HG03520 (cell line): ENCODE data around the gene OR1N2.
"Not testable (repeated sequence)": the region's sequence is repeated elsewhere in the genome, so short reads cannot be mapped to it uniquely, and the experiment has no call there.

ENCODE experiments used
- ATAC-seq: cut with Tn5 transposase; IDR thresholded peaks from one replicate; pipeline ENCODE4 v1.9.1; 2021; ENCODE audit warnings: mild to moderate bottlenecking, moderate library complexity; ENCODE audit not compliant: unreplicated experiment

The OR1N2 gene, protein sequence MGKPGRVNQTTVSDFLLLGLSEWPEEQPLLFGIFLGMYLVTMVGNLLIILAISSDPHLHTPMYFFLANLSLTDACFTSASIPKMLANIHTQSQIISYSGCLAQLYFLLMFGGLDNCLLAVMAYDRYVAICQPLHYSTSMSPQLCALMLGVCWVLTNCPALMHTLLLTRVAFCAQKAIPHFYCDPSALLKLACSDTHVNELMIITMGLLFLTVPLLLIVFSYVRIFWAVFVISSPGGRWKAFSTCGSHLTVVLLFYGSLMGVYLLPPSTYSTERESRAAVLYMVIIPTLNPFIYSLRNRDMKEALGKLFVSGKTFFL

DNA sequence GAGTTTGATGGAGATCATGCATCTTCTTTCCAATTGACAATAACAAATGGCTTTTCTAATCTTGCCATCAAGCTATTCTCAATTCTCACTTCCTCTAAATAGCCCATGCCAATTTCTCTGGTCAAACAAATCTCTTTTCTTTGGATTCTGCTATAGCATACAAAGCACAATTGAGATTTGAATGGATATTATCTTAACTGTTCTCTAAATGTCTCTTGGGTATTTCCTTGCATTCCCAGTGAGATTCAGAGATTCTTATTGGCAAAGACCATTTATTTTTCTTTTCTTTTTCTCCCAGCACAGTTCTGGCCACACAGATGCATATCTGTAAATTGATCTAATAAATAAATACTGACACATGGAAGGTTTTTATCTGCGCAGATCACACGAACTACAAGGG, at the start of gene OR1N2:
Gene OR1N2 (plus strand): TSS at position 301 of the 400 bp plus-strand sequence. CDS start 100 bp downstream, outside the sequence.
- no peak for ATAC-seq

DNA sequence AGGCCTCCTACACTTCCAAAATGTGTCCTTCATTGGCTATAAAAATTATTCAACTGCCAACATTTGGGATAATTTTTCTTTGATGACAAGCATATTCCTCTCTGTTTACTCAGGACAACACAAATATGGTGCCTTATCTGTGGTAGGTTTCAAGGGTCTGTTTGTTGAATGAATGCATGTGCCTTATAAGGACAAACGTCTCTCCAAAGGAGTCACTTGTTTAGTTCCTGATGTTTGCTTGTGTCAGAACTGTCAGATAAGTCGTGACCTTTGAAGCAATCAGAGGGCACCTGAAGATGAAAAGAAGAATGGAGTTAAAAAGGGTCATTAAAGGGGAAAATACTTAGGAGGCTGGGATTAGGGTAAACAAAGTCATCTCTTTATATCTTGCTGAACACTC, 45.9 kb upstream of the OR1N2 start:
- ATAC-seq: no peak

DNA sequence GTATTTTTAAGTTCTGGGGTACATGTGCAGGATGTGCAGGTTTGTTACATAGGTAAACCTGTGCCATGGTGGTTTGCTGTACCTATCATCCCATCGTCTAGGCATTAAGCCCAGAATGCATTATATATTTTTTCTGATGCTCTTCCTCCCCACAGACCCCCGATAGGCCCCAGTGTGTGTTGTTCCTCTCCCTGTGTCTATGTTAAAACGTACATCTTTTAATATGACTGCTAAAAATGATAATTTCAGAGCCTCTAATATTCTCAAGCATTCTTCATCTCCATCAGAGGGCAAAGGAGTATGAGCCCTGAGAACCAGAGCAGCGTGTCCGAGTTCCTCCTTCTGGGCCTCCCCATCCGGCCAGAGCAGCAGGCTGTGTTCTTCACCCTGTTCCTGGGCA, 42.4 kb upstream of the OR1N2 start, which contains the start of gene OR1J2:
Gene OR1J2 (plus strand): TSS at position 301 of the 400 bp plus-strand sequence. CDS start 0 bp downstream, at position 301.
- no peak for ATAC-seq

DNA sequence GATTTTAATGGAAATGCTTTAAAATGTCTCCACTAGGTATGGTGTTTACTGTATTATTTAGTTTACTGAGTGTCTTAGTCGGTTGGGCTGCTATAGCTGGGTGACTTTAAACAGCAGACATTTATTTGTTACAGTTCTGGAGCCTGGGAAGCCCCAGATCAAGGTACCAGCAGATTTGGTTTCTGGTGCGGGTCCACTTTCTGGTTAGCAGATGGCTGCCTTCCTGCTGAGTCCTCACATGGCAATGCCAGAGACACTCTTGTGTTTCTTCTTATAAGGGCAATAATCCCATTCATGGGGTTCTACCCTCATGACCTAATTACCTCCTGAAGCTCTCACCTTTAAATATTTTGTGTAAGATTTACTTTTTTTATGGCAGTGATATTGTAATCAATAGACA, 34.7 kb upstream of the OR1N2 start:
- no peak for ATAC-seq

DNA sequence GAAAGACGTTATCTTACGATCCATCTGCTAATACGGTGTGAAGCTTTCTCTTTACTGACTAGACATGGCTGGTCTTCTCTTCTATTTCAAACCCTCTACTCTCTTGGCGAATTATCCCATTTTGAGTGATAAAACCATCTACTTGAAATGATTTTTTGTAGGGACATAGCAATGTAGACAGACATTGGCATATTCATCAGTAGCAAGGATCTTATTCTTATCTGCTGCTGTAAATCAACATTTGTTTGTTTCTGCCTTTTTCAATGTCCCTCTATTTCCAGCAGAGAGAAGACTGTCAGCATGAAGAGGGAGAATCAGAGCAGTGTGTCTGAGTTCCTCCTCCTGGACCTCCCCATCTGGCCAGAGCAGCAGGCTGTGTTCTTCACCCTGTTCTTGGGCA, 34.1 kb upstream of the OR1N2 start, which contains the start of gene OR1J4:
Gene OR1J4 (plus strand): TSS at position 301 of the 400 bp plus-strand sequence. CDS start 0 bp downstream, at position 301.
- no peak for ATAC-seq

DNA sequence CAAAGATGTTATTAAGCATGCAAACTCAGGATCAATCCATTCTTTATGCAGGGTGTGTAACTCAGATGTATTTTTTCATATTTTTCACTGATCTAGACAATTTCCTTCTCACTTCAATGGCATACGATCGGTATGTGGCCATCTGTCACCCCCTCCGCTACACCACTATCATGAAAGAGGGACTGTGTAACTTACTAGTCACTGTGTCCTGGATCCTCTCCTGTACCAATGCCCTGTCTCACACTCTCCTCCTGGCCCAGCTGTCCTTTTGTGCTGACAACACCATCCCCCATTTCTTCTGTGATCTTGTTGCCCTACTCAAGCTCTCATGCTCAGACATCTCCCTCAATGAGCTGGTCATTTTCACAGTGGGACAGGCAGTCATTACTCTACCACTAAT, 33.5 kb upstream of the OR1N2 start:
- no peak for ATAC-seq

DNA sequence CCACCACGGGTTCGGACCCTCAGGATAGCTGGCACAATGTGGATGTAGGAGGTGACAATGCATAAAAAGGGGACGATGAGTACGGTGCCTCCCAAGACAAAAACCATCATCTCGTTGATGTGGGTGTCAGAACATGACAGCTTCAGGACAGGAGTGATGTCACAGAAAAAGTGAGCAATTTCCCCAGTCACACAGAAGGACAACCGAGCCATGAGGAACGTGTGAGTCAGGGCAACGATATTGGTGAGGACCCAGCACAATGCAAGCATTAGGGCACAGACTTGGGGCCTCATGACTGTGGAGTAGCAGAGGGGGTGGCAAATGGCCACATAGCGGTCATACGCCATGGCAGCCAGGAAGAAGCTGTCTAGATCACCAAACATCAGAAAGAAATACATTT, 26.3 kb upstream of the OR1N2 start:
- ATAC-seq: no peak

DNA sequence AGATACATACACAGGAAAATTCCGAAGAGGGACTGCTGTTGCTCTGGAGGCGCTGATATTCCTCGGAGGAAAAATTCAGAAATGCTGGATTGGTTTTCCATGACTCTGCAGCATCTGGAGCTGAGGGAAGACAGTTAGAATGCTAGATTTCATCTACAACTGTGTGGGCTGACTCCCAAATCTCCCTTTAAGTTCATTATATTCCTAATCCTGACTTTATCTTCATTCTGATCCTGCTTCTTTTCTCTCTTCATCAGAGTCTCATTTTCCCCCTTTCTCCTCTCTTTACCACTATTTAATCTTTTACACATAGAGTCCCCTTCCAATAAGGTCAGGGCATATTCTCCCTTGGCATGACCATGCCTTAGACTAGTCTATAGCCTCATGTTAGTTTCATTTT, 25.7 kb upstream of the OR1N2 start, which contains the start of gene OR1N1:
Gene OR1N1 (minus strand): TSS at position 101 of the 400 bp plus-strand sequence. CDS start 0 bp downstream, at position 101.
- no peak for ATAC-seq

DNA sequence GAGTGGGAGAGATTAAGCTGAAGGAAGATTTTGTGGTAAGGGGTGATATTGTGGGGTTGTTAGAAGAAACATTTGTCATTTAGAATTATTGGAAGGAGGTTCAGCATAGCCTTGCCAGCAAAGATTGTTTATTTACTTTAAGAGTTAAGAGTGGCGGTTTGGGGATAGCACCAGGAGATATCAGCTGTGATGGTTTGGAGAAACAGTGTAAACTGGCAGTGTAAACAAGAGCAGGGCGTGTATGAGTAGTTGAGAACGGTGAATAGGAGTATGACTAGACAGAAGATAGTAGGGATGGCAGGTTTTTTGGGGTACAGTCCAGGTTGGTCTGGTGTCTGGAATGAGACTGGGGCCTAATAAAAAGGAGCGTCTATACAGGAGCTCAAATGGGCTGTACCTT, 21.8 kb upstream of the OR1N2 start:
- not testable (repeated sequence) for ATAC-seq

DNA sequence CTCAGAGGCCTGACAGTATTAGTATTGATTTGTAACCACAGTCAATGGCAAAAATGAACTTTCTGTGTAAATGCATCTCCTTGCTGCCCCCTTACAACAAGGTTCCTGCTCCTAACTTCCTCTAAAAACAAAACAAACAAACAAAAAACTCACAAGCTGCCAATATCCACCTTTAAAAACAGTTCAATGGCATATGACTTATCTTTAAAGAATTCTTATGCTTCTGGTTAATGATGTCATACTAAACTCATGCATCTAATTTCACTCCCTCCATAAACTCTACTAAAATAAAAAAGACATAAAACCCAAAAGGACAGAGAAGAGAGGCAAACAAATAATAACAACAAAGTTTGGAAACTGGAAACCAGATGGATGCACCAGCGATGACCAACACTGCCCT, 16.8 kb upstream of the OR1N2 start:
- no peak for ATAC-seq

DNA sequence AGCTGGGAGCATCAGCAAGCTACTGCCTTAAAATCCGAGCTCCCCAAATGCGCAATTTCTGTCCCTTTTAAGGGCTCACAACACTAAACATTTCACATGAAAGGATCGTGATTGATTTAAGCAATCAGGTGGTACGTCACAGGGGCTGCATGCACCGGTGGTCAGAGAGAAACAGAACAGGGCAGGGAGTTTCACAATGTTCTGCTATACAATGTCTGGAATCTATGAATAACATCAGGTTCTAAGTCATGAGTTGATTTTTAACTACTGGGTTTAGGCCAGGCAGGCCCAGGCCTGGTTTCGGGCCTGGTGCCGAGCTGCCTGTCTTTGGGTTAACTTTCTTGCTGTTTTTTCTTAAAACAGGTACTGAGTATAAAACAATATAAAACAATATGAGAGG, 15.8 kb upstream of the OR1N2 start:
- not testable (repeated sequence) for ATAC-seq

DNA sequence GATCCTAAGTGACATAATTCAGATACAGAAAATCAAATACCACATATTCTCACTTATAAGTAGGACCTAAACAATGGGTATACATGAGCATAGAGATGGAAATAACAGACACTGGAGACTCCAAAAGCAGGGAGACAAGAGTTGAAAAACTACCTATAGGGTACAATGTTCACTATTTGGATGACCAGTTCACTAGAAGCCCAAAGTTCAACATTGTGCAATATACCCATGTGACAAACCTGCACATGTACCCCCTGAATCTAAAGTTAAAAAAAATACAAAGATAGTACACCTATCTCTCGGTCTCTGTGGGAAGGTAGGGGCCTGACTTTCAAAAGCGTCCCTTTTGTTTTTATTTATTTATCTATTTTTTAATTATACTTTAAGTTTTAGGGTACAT, 14.2 kb upstream of the OR1N2 start:
- ATAC-seq: no peak

DNA sequence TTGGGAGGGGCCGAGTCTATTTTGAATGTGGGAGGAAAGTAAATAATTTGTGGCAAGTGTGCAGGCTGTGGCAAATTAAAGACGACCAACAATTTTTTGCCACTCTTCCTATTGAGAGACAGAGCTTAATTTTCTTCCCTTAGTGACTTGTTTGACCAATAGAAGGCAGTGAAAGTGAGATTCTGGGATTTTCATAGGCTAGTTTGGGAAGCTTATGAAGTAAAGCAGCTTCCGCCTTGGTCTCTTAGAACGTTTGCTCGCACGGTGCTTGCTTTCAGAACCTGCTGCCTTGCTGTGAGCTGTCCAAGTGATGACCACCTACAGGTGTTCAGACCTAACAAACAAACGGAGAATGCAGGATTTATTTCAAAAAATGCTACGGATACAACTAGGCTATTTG, 6.7 kb upstream of the OR1N2 start:
- no peak for ATAC-seq

DNA sequence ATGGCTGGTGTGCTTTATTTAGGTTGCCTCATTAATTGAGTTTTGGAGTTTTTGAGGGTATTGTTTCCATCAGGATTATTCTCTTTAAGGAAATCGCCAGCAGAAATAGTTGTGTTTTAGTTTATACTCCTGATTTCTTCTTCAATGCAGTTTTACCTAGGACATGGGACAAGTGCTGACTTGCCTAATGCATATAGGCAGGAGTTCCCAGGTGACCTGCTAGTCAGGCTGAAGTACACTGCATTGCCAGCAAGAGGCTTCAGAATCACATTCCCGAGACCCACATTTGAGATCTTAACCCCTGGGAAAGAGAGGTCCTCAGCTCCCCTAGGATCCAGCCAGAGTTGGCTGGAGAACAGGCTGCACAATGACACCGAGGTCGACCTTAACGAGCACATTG, 1.5 kb upstream of the OR1N2 start:
- ATAC-seq: no peak

DNA sequence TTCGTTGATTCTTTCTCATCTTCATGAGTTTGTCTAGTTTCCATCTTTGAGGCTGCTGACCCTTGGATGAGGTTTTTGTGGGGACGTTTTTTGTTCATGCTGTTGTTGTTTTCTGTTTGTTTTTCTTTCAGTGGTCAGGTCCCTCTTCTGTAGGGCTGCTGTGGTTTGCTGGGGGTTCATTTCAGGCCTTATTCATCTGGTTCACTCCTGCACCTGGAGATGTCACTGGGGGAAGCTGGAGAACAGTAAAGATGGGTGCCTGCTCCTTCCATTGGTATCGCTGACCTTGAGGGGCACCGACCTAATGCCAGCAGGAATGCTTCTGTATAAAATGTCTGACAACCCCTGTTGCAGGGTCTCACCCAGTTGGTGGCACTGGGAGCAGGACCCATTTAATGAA, 8.5 kb downstream of the OR1N2 start:
- no peak for ATAC-seq

DNA sequence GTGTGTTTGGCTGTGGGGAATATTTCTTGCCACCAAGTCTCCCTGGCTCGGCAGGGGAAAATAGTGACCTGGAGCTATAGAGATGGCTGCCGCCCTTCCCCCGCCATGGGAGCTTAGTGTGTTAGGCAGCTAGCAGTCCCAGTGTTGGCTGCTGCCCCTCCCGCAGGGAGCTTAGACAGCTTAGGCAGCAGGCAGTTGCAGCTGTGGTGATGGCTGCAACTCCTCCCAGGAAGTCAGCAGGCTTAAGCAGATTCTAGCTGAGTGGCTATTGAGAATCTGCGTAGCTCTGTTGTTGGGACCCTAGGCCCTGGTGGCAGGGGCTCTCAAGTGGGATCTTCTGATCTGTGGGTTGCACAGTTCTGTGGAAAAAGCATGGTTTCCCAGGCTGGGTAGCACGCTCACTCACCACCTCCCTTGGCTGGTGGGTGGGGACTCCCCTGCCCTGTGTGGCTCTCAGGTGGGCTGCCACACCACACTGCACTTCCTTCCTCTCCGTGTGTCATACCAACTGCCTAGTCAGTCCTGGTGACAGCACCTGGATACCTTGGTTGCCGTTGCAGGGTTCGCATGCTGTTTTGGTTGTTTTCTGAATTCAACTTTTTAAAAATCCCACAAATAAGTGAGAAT, 9.3 kb downstream of the OR1N2 start:
- no peak for ATAC-seq

DNA sequence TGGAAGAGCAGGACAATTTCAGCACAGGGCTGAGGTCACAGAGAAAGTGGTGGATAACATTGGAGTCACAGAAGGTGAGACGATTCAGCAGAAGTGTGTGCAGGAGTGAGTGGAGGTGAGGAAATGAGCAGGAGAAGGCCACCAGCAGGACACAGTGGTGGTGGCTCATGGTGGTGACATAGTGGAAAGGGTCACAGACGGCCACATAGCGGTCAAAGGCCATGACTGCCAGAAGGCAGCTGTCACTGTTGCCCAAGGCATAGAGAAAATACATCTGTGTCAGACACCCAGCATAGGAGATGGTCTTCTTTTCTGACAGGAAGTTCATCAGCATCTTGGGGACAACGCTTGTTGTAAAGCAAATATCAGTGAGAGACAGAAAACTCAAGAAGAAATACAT, 15.0 kb downstream of the OR1N2 start:
- no peak for ATAC-seq

DNA sequence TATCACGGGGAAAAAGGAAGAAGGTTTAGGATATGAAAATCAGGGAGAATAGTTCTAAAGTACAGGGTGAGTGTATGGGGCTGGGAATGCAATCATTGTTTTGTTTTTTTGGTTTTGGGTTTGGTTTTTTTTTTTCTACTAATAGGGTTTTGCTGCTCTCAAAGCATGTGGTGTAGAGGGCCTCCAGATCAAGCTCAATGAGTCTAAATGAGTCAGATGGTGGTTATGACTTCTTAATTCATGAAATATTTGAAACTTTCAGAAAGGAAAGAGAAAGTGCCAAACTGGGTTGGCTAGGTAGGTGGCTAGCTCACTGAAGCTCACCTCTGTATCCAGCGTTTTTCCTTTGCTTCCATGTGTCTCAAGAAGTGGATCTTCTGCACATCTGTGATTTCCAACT, 19.5 kb downstream of the OR1N2 start:
- ATAC-seq: no peak

DNA sequence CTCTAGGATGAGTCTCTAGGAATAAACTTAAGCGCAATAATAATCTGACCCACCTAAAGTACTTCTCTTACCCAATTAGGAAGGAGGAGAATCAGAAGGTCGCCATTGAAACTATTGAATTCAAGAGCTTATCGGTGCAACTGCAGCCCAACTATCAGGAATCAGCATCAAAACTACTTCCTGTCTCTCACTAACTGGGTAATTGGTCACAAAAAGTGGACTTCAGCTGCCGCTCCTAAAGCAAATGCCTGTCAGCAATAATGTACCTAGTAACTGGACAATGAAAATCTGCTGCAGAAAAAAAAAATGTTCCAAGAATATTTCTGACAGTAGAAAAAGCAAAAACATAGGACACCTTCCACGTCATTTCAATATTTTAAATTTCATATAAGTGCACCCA, 27.0 kb downstream of the OR1N2 start:
- ATAC-seq: no peak

DNA sequence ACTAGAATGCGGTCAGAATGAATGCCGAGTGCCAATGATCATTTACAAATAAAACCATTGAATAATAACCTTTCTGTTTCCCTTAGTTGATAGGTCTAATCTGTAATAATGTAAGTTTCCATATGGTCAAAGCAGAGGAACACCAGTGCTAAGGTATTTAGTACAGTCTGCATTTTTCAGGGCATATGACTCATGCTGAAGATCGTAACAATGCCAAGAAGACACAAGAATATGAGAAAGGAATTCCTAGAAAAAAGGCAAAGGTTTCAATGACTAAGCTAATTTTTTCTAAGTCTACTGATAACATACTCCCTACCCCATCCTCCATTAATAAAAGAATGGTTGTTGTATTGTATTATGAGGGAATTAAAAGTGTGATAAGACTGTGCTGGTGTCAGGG, 27.4 kb downstream of the OR1N2 start:
- ATAC-seq: no peak

DNA sequence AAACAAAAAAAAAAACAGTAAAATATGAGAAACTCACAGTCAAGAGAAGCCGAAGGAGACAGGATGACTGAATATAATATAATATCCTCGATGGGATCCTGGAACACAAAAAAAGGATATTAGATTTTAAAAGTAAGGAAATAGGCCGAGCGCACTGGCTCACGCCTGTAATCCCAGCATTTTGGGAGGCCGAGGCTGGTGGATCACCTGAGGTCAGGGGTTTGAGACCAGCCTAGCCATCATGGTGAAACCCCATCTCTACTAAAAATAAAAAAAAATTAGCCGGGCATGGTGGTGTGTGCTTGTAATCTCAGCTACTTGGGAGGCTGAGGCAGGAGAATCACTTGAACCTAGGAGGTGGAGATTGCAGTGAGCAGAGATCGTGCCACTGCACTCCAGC, 30.4 kb downstream of the OR1N2 start, which contains the start of gene OR1L8:
Gene OR1L8 (minus strand): TSS at position 101 of the 400 bp plus-strand sequence. CDS start 14,907 bp downstream, outside the sequence.
- not testable (repeated sequence) for ATAC-seq
